ENCODE data around the gene POLR3C.

- TF ChIP-seq, protein P1, sequence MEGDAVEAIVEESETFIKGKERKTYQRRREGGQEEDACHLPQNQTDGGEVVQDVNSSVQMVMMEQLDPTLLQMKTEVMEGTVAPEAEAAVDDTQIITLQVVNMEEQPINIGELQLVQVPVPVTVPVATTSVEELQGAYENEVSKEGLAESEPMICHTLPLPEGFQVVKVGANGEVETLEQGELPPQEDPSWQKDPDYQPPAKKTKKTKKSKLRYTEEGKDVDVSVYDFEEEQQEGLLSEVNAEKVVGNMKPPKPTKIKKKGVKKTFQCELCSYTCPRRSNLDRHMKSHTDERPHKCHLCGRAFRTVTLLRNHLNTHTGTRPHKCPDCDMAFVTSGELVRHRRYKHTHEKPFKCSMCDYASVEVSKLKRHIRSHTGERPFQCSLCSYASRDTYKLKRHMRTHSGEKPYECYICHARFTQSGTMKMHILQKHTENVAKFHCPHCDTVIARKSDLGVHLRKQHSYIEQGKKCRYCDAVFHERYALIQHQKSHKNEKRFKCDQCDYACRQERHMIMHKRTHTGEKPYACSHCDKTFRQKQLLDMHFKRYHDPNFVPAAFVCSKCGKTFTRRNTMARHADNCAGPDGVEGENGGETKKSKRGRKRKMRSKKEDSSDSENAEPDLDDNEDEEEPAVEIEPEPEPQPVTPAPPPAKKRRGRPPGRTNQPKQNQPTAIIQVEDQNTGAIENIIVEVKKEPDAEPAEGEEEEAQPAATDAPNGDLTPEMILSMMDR (conservative IDR thresholded peaks at IDR 0.05; ENCODE audit: low read length) = no peak
- TF ChIP-seq EZH2phosphoT487 (IDR thresholded peaks at IDR 0.05; ENCODE audit: borderline replicate concordance, low read depth, low read length) = no peak
Observed at GRCh38 chr1:145845144-145845513, 21.1 kb downstream of the POLR3C start.
